A549 (cell line): ENCODE measurements around the gene PES1. TPM values are rescaled to one million over a fixed set of nuclear protein-coding genes. Genes with fewer than 3 reads are reported as not detected.
"Not testable (repeated sequence)": the region's sequence is repeated elsewhere in the genome, so short reads cannot be mapped to it uniquely, and the experiment has no call there.

Experiments
- ATAC-seq, 2 experiments: fragments of 200-7000 bp in 1 of 2; fragments of >200 bp in 1 of 2; cut with Nextera tagmentation in 1 of 2; cut with Tn5 transposase in 1 of 2; 3 replicates each; pipeline versions ENCODE4 v1.8.0 to v1.9.1; 2018 to 2020; ENCODE audit warnings: mild to moderate bottlenecking in 1 of 2, moderate library complexity in 1 of 2
- CTCF ChIA-PET: fragments of 300-600 bp; sonication (Branson Sonifier 250); formaldehyde crosslinking; extraction: SDS; loops from one replicate; lab custom pipeline; 2021; ENCODE audit warnings: antibody characterized with exemption, inconsistent platforms; lab: Yijun Ruan, JAX
- POLR2A ChIA-PET: fragments of 350-600 bp; formaldehyde crosslinking; extraction: SDS; loops from one replicate; lab custom pipeline; 2021; ENCODE audit warnings: antibody characterized with exemption, inconsistent platforms; lab: Yijun Ruan, JAX
- DNase-seq, 2 experiments: peaks; one replicate each; pipeline versions ENCODE4 v3.0.0 to v3.0.0-alpha.2; 2011 to 2016; ENCODE audit warnings: low read depth in 1 of 2, low spot score in 1 of 2
- FAIRE-seq: peaks from 2 replicates; lab custom pipeline; 2011; peaks lifted over from hg19 to GRCh38; lab: Jason Lieb, UNC
- H3K27ac ChIP-seq, 2 experiments: fragments of >200 bp; sonication (Bioruptor Twin); formaldehyde crosslinking; 3 replicates each; pipeline ENCODE4 v1.5.1; 2016 to 2017
- H3K4me1 ChIP-seq: fragments of >200 bp; sonication (Bioruptor Twin); formaldehyde crosslinking; 3 replicates; pipeline ENCODE4 v1.6.1; 2016
- H3K4me2 ChIP-seq: fragments of >200 bp; sonication (Bioruptor Twin); formaldehyde crosslinking; 3 replicates; pipeline ENCODE4 v1.6.1; 2016
- H3K4me3 ChIP-seq: fragments of >200 bp; sonication (Bioruptor Twin); formaldehyde crosslinking; 3 replicates; pipeline ENCODE4 v1.5.1; 2016
- H3K9me3 ChIP-seq: fragments of >200 bp; sonication (Bioruptor Twin); formaldehyde crosslinking; 3 replicates; pipeline ENCODE4 v1.6.1; 2016
- CEBPB ChIP-seq, 2 experiments: fragments of >200 bp in 1 of 2; sonication (Bioruptor Twin) in 1 of 2; formaldehyde crosslinking in 1 of 2; IDR thresholded peaks; 2 replicates each; pipeline ENCODE4 v1.6.1; 2012 to 2016
- EHMT2 ChIP-seq: fragments of 200-600 bp; sonication (generic); IDR thresholded peaks from 2 replicates; pipeline ENCODE4 v1.6.1; 2016; ENCODE audit warnings: antibody characterized with exemption, low read depth, mild to moderate bottlenecking, moderate library complexity
- EP300 ChIP-seq, 2 experiments: fragments of >200 bp; sonication (Bioruptor Twin); formaldehyde crosslinking; IDR thresholded peaks; 2 replicates in 1 of 2; 3 replicates in 1 of 2; pipeline ENCODE4 v1.6.1; 2016 to 2017
- FOXS1 ChIP-seq: fragments of 250-450 bp; sonication (Bioruptor Pico); IDR thresholded peaks from 2 replicates; pipeline ENCODE4 v1.5.0; 2020; ENCODE audit warnings: mild to moderate bottlenecking, moderate library complexity
- GATA3 ChIP-seq: IDR thresholded peaks from 2 replicates; pipeline ENCODE4 v1.6.1; 2012; ENCODE audit warnings: borderline replicate concordance
- HDAC2 ChIP-seq: fragments of 200-600 bp; sonication (generic); IDR thresholded peaks from 2 replicates; pipeline ENCODE4 v1.6.1; 2016
- HMGXB4 ChIP-seq: fragments of 250-450 bp; sonication (Bioruptor Pico); IDR thresholded peaks from 2 replicates; pipeline ENCODE4 v1.5.0; 2021; ENCODE audit warnings: mild to moderate bottlenecking, moderate library complexity, borderline replicate concordance
- HOXB13 ChIP-seq: fragments of 250-450 bp; sonication (Bioruptor Pico); IDR thresholded peaks from 2 replicates; pipeline ENCODE4 v1.5.0; 2020; ENCODE audit warnings: low read depth, mild to moderate bottlenecking, moderate library complexity
- HOXB5 ChIP-seq: fragments of 250-450 bp; sonication (Bioruptor Pico); IDR thresholded peaks from 2 replicates; pipeline ENCODE4 v1.5.0; 2020; ENCODE audit warnings: mild to moderate bottlenecking, moderate library complexity
- JUN ChIP-seq, 2 experiments: fragments of >200 bp; sonication (Bioruptor Twin); formaldehyde crosslinking; IDR thresholded peaks; 2 replicates in 1 of 2; 3 replicates in 1 of 2; pipeline ENCODE4 v1.6.1; 2016 to 2017
- JUNB ChIP-seq: fragments of >200 bp; sonication (Bioruptor Twin); formaldehyde crosslinking; IDR thresholded peaks from 2 replicates; pipeline ENCODE4 v1.6.1; 2016
- MAFK ChIP-seq: fragments of 450-650 bp; IDR thresholded peaks from 2 replicates; pipeline ENCODE4 v1.6.1; 2014; ENCODE audit not compliant: partially characterized antibody
- MAX ChIP-seq: IDR thresholded peaks from 2 replicates; pipeline ENCODE4 v1.6.1; 2012
- NFE2L2 ChIP-seq: fragments of 150-350 bp; conservative IDR thresholded peaks from 2 replicates; pipeline ENCODE4 v1.6.1; 2014; ENCODE audit warnings: low read length
- PBX3 ChIP-seq: IDR thresholded peaks from 2 replicates; pipeline ENCODE4 v1.6.1; 2012
- PHF8 ChIP-seq: fragments of 200-600 bp; sonication (generic); IDR thresholded peaks from 2 replicates; pipeline ENCODE4 v1.6.1; 2016; ENCODE audit warnings: low read depth, mild to moderate bottlenecking, antibody characterized with exemption, moderate library complexity, borderline replicate concordance
- RARB ChIP-seq: fragments of 250-450 bp; sonication (Bioruptor Pico); IDR thresholded peaks from 2 replicates; pipeline ENCODE4 v1.8.0; 2021; ENCODE audit warnings: mild to moderate bottlenecking, moderate library complexity
- RNF2 ChIP-seq: fragments of 200-600 bp; sonication (generic); IDR thresholded peaks from 2 replicates; pipeline ENCODE4 v1.6.1; 2016; ENCODE audit warnings: low read depth, mild to moderate bottlenecking, antibody characterized with exemption, moderate library complexity, borderline replicate concordance
- SMC3 ChIP-seq: fragments of >200 bp; sonication (Bioruptor Twin); formaldehyde crosslinking; IDR thresholded peaks from 3 replicates; pipeline ENCODE4 v1.6.1; 2018; ENCODE audit warnings: inconsistent platforms
- ZFP36 ChIP-seq: fragments of 450-650 bp; IDR thresholded peaks from 2 replicates; pipeline ENCODE4 v1.6.1; 2014; ENCODE audit warnings: borderline replicate concordance; ENCODE audit not compliant: partially characterized antibody
- WGBS: methylation state at CpG from one replicate; pipeline ENCODE4 v1.1.6; 2017; ENCODE audit errors: missing lambda C conversion rate; 5-methylcytosine and 5-hydroxymethylcytosine counted together
- polyA plus RNA-seq, 4 experiments: library from polyadenylated mRNA; depleted of rRNA in 3 of 4; stranded (reverse); fragments of >200 nt; fragmentation: RNase III in 1 of 4; extraction: RNeasy Plus Mini Kit Qiagen cat#74134 plus additional on column Dnase treatment in 1 of 4; gene quantifications; 2 replicates in 3 of 4; 3 replicates in 1 of 4; pipeline ENCODE4 v1.2.3, GENCODE V29; 2011 to 2017

The PES1 gene
- polyA plus RNA-seq, 2 of the 4 experiments (the other 2 are of a cell fraction), result 107 to 111 TPM

GRCh38 chr22:30626413-30626812 is 34.7 kb upstream of the PES1 start:
- no peak overlapping the region for H3K4me2 ChIP-seq
- H3K4me3 ChIP-seq, result no peak overlapping the region

GRCh38 chr22:30619909-30620308 is 28.2 kb upstream of the PES1 start:
- POLR2A ChIA-PET, result interaction anchor here (0.5 kb wide), 1 partner anchor 168 kb away, joined by 3 read pairs; no protein-coding TSS in a partner anchor
- H3K4me2 ChIP-seq, FAIRE-seq, H3K9me3 ChIP-seq, ATAC-seq, H3K4me1 ChIP-seq, H3K27ac ChIP-seq, H3K4me3 ChIP-seq, DNase-seq: not testable (repeated sequence)
- WGBS, result 94% methylated on average over 6 of the region's 6 CpGs
- CTCF ChIA-PET, result interaction anchor here (0.9 to 1.6 kb wide), 3 partner anchors 14 to 300 kb away, joined by 3 to 4 read pairs (median 4); no protein-coding TSS in a partner anchor

More at GRCh38 chr22:30626413-30626812, 34.7 kb upstream of the PES1 start:
- ChIA-PET CTCF (interaction anchor here (0.9 to 2.5 kb wide), 3 partner anchors 8 to 129 kb away, joined by 3 to 18 read pairs (median 4); no protein-coding TSS in a partner anchor), POLR2A (no interaction called here)
- WGBS, result 73% methylated on average over 4 of the region's 5 CpGs
- TF ChIP-seq ZFP36, result no peak
- no peak for TF ChIP-seq JUN (IDR thresholded peaks at IDR 0.05)
- TF ChIP-seq HDAC2, result no peak
- no peak for DNase-seq
- Histone ChIP-seq H3K4me1 (no peaks in the 10 kb centered on the region), H3K9me3 (no peaks in the 10 kb centered on the region), H3K27ac (no peak overlapping the region)
- no peak for FAIRE-seq
- no peak for ATAC-seq

GRCh38 chr22:30617819-30618218 is 26.1 kb upstream of the PES1 start:
- WGBS, result 79% methylated on average over 6 of the region's 6 CpGs
- Histone ChIP-seq H3K4me3 (no peak overlapping the region), H3K9me3 (no peaks in the 10 kb centered on the region), H3K4me1 (no peaks in the 10 kb centered on the region), H3K4me2 (no peak overlapping the region), H3K27ac (no peak overlapping the region)
- no peak for ATAC-seq
- DNase-seq, result no peak
- no peak for FAIRE-seq
- CTCF ChIA-PET, result interaction anchor here (2.1 to 2.3 kb wide), 2 partner anchors 9 to 138 kb away, joined by 5 to 7 read pairs; no protein-coding TSS in a partner anchor
- TF ChIP-seq JUN (IDR thresholded peaks at IDR 0.05) (no peak), HOXB5 (CRISPR knock-in tag) (no peak), MAFK (no peak)
- TF ChIP-seq, all 56 proteins: peak for 0
- POLR2A ChIA-PET, result no interaction called here

GRCh38 chr22:30615543-30615954 is 23.8 kb upstream of the PES1 start:
- H3K9me3 ChIP-seq, result no peaks in the 10 kb centered on the region
- H3K4me1 ChIP-seq, result no peaks in the 10 kb centered on the region
- ChIA-PET POLR2A (no interaction called here), CTCF (interaction anchor here (1.1 to 2.8 kb wide), 4 partner anchors 10 to 140 kb away, joined by 3 to 7 read pairs (median 6); no protein-coding TSS in a partner anchor)
- H3K27ac ChIP-seq, result no peak overlapping the region
- FAIRE-seq (no peak), DNase-seq (no peak), ATAC-seq (no peak)
- 68% methylated on average over 7 of the region's 7 CpGs for WGBS
- TF ChIP-seq MAFK, result peak; percentile 98
- TF ChIP-seq PHF8, result no peak
- no peak overlapping the region for H3K4me3 ChIP-seq
- H3K4me2 ChIP-seq, result no peak overlapping the region

GRCh38 chr22:30614879-30615278 is 23.2 kb upstream of the PES1 start:
- Histone ChIP-seq H3K4me3 (no peak overlapping the region), H3K4me2 (no peak overlapping the region)
- no peak for TF ChIP-seq CEBPB (IDR thresholded peaks at IDR 0.05)
- TF ChIP-seq HDAC2, result no peak
- no peak for TF ChIP-seq EHMT2
- no peak for TF ChIP-seq EP300 (IDR thresholded peaks at IDR 0.05)
- TF ChIP-seq RNF2, result no peak
- TF ChIP-seq SMC3, result no peak
- no peak for TF ChIP-seq PBX3
- TF ChIP-seq MAX, result no peak
- TF ChIP-seq JUNB, result no peak
- TF ChIP-seq HOXB13 (CRISPR knock-in tag), result no peak
- no peak for TF ChIP-seq GATA3
- TF ChIP-seq FOXS1 (CRISPR knock-in tag), result no peak
- no peak for TF ChIP-seq HMGXB4 (CRISPR knock-in tag)
- TF ChIP-seq RARB (CRISPR knock-in tag), result no peak
- no peak for TF ChIP-seq HOXB5 (CRISPR knock-in tag)
- no peak for TF ChIP-seq NFE2L2
- TF ChIP-seq, all 56 proteins: peak for 0
- Histone ChIP-seq H3K4me1 (peaks cover under 1% of the 10 kb centered on the region; the same call in 2 of the 3 replicates), H3K9me3 (no peaks in the 10 kb centered on the region), H3K27ac (no peak overlapping the region)
- CTCF ChIA-PET, result interaction anchor here (1.1 to 2.8 kb wide), 2 partner anchors 19 to 141 kb away, joined by 3 to 7 read pairs; no protein-coding TSS in a partner anchor
- ATAC-seq, result no peak
- POLR2A ChIA-PET, result no interaction called here
- no peak for DNase-seq
- no peak for FAIRE-seq
